DMS153 treated with DMSO at 0.1 percent for 48 hours (cell line): ENCODE data around the gene GRIK3.

Source experiments
- DNase-seq: peaks from one replicate; lab custom pipeline; 2025; ENCODE audit not compliant: unreplicated experiment; lab: John Stamatoyannopoulos, UW

GRIK3 gene

GRCh38 chr1:37017720-37018119 lies 16.6 kb downstream of the GRIK3 start:
- DNase-seq: no peak

- DNase-seq: no peak
Observed at GRCh38 chr1:37016121-37016520, 18.2 kb downstream of the GRIK3 start.

GRCh38 chr1:37015713-37016112 lies 18.6 kb downstream of the GRIK3 start:
- DNase-seq: no peak

GRCh38 chr1:37012226-37012625 lies 22.1 kb downstream of the GRIK3 start:
- DNase-seq: no peak

GRCh38 chr1:37010011-37010410 lies 24.3 kb downstream of the GRIK3 start:
- no peak for DNase-seq

- no peak for DNase-seq
Observed at GRCh38 chr1:37009521-37009920, 24.8 kb downstream of the GRIK3 start.

GRCh38 chr1:37006132-37006868 lies 28.0 kb downstream of the GRIK3 start:
- no peak for DNase-seq

GRCh38 chr1:37002898-37003297 lies 31.4 kb downstream of the GRIK3 start:
- no peak for DNase-seq

- DNase-seq: peak; percentile 33
Observed at GRCh38 chr1:37001703-37002102, 32.6 kb downstream of the GRIK3 start.

- no peak for DNase-seq
Observed at GRCh38 chr1:36996106-36996505, 38.2 kb downstream of the GRIK3 start.

- no peak for DNase-seq
Observed at GRCh38 chr1:36994868-36995267, 39.4 kb downstream of the GRIK3 start.

- DNase-seq: no peak
Observed at GRCh38 chr1:36994294-36994693, 40.0 kb downstream of the GRIK3 start.

GRCh38 chr1:36992139-36992943 lies 42.0 kb downstream of the GRIK3 start:
- DNase-seq: no peak

GRCh38 chr1:36991551-36991950 lies 42.8 kb downstream of the GRIK3 start:
- DNase-seq: no peak

GRCh38 chr1:36990928-36991327 lies 43.4 kb downstream of the GRIK3 start:
- no peak for DNase-seq

- DNase-seq: no peak
Observed at GRCh38 chr1:36989241-36989640, 45.1 kb downstream of the GRIK3 start.

GRCh38 chr1:36988741-36989193 lies 45.5 kb downstream of the GRIK3 start:
- peak; percentile 78 for DNase-seq

GRCh38 chr1:36988321-36988720 lies 46.0 kb downstream of the GRIK3 start:
- no peak for DNase-seq

- DNase-seq: no peak
Observed at GRCh38 chr1:36987276-36987675, 47.0 kb downstream of the GRIK3 start.

- DNase-seq: no peak
Observed at GRCh38 chr1:36986241-36986985, 47.9 kb downstream of the GRIK3 start.

GRCh38 chr1:36984675-36985074 lies 49.6 kb downstream of the GRIK3 start:
- DNase-seq: no peak

- DNase-seq: no peak
Observed at GRCh38 chr1:36984026-36984425, 50.3 kb downstream of the GRIK3 start.
